ENCODE results near the gene NUP50. TPM values are rescaled to one million over a fixed set of nuclear protein-coding genes. Genes with fewer than 3 reads are reported as not detected.
"Not testable (repeated sequence)": the region's sequence is repeated elsewhere in the genome, so short reads cannot be mapped to it uniquely, and the experiment has no call there.

The NUP50 gene
- total and polyA plus RNA-seq, 2 experiments from 2014 or later: 21.1 to 57.7 TPM

GRCh38 chr22:45190202-45190872, 26.6 kb downstream of the NUP50 start:
- Histone ChIP-seq H3K27me3 (peaks cover 17% of the 10 kb centered on the region), H3K4me1 (ENCODE audit: low read depth) (peaks cover 8% of the 10 kb centered on the region), H3K9me3 (ENCODE audit: low read depth) (no peaks in the 10 kb centered on the region), H3K4me3 (no peak overlapping the region), H3K27ac (no peak overlapping the region), H3K36me3 (peaks cover 6% of the 10 kb centered on the region)
- TF ChIP-seq CTCF (IDR thresholded peaks at IDR 0.05; ENCODE audit: low read depth, low read length): no peak
- DNase-seq (ENCODE audit: low read depth in 1 of 2, low spot score in 1 of 2): no peak

- not testable (repeated sequence) for H3K4me1 ChIP-seq (ENCODE audit: low read depth); H3K9me3 ChIP-seq (ENCODE audit: low read depth); H3K4me3 ChIP-seq; H3K27ac ChIP-seq; DNase-seq (ENCODE audit: low read depth in 1 of 2, low spot score in 1 of 2); H3K36me3 ChIP-seq
- peaks cover 17% of the 10 kb centered on the region for H3K27me3 ChIP-seq
Observed at GRCh38 chr22:45191746-45192145, 28.0 kb downstream of the NUP50 start.

GRCh38 chr22:45192701-45193187, 29.0 kb downstream of the NUP50 start:
- Histone ChIP-seq H3K27me3 (peaks cover 17% of the 10 kb centered on the region), H3K9me3 (ENCODE audit: low read depth) (no peaks in the 10 kb centered on the region), H3K4me3 (no peak overlapping the region), H3K27ac (no peak overlapping the region), H3K36me3 (no peaks in the 10 kb centered on the region), H3K4me1 (ENCODE audit: low read depth) (peaks cover 8% of the 10 kb centered on the region)
- no peak for TF ChIP-seq CTCF (IDR thresholded peaks at IDR 0.05; ENCODE audit: low read depth, low read length)
- peak in 1 of 2 donors; percentile 47 for DNase-seq (ENCODE audit: low read depth in 1 of 2, low spot score in 1 of 2)

- no peaks in the 10 kb centered on the region for H3K9me3 ChIP-seq (ENCODE audit: low read depth)
- peaks cover 17% of the 10 kb centered on the region for H3K27me3 ChIP-seq
- no peak for DNase-seq (ENCODE audit: low read depth in 1 of 2, low spot score in 1 of 2)
- peaks cover 8% of the 10 kb centered on the region for H3K4me1 ChIP-seq (ENCODE audit: low read depth)
- H3K27ac ChIP-seq: no peak overlapping the region
- TF ChIP-seq CTCF (IDR thresholded peaks at IDR 0.05; ENCODE audit: low read depth, low read length): no peak
- no peaks in the 10 kb centered on the region for H3K36me3 ChIP-seq
- no peak overlapping the region for H3K4me3 ChIP-seq
Observed at GRCh38 chr22:45194686-45195085, 31.0 kb downstream of the NUP50 start.

- H3K4me1 ChIP-seq (ENCODE audit: low read depth): peaks cover 8% of the 10 kb centered on the region
- TF ChIP-seq CTCF (IDR thresholded peaks at IDR 0.05; ENCODE audit: low read depth, low read length): no peak
- H3K27me3 ChIP-seq: peaks cover 14% of the 10 kb centered on the region
- no peaks in the 10 kb centered on the region for H3K36me3 ChIP-seq
- H3K4me3 ChIP-seq: no peak overlapping the region
- H3K27ac ChIP-seq: no peak overlapping the region
- H3K9me3 ChIP-seq (ENCODE audit: low read depth): no peaks in the 10 kb centered on the region
- no peak for DNase-seq (ENCODE audit: low read depth in 1 of 2, low spot score in 1 of 2)
Observed at GRCh38 chr22:45195616-45196015, 31.9 kb downstream of the NUP50 start.

- Histone ChIP-seq H3K27ac (no peak overlapping the region), H3K4me3 (no peak overlapping the region), H3K36me3 (no peaks in the 10 kb centered on the region), H3K27me3 (peaks cover 7% of the 10 kb centered on the region), H3K9me3 (ENCODE audit: low read depth) (no peaks in the 10 kb centered on the region), H3K4me1 (ENCODE audit: low read depth) (peaks cover 8% of the 10 kb centered on the region)
- no peak for TF ChIP-seq CTCF (IDR thresholded peaks at IDR 0.05; ENCODE audit: low read depth, low read length)
- DNase-seq (ENCODE audit: low read depth in 1 of 2, low spot score in 1 of 2): no peak
Observed at GRCh38 chr22:45196308-45196707, 32.6 kb downstream of the NUP50 start.
